GM21737 (cell line): Measurements from ENCODE around the gene AGPAT3.

Experiments used
- ATAC-seq: cut with Tn5 transposase; IDR thresholded peaks from one replicate; pipeline ENCODE4 v1.9.1; 2021; ENCODE audit warnings: mild to moderate bottlenecking, moderate library complexity; ENCODE audit not compliant: unreplicated experiment

The AGPAT3 gene

DNA sequence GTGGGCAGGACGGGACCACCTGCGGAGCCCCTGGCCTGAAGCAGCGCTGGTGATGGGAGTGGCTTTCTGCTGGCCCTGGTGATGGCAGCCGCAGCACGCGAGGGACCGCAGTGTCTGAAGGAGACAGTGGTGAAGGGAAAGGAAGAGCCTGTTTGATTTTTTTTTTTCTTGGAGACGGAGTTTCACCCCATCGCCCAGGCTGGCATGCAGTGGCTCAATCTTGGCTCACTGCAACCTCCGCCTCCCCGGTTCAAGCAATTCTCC is 106.9 kb downstream of the AGPAT3 start:
- ATAC-seq, result no peak

DNA sequence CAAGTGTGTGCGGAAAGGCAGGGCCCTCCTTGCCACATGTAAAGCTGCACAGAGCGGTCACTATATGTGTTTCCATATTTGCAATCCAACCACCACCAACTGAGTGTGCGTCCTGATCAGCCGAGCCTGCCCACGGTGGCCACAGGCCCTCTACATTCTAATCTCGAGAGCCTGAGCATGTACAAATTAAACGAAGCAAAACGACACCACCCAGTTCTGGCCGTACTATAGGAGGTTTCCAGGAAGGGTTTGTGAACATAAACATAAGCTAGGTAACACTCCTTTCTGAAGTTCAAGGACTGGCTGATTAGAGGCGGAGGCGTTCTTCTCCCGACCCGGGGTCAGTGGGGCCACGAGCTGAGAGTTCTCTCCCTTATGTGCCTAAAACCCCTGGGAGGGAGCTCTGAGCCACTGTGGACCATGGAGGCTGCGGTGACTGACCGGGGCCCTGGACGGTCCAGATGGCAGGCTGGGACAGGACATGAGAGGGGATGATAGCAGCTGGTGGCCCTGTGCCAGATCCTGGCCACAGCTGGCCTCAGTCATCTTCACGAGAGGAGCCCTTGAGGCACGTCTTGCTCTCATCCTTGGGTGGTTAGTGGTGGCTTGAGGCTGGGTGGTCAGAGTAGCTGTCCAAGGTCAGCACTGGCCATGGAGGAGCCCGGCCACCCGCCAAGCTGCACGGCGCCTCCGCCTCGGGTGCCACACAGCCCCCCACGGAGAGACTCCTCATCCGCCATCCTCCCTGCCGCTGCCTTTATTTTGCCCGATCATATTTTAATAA is 108.0 kb downstream of the AGPAT3 start:
- no peak for ATAC-seq

DNA sequence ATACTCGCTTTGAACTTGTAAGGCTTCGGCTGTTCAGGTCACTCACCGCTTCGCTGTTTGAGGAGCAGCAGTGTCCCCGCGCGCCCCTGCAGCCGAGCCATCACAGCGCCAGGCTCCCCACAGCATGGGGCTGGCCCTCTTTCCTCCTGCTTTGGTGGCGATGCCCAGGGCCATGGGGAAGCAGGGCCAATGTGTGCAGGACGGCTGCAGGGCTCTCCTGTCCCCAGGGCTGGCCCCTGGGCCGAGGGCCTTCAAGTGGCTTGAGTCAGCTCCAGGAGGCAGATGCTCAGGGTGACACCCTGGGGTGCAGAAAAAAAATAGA is 108.6 kb downstream of the AGPAT3 start:
- no peak for ATAC-seq

DNA sequence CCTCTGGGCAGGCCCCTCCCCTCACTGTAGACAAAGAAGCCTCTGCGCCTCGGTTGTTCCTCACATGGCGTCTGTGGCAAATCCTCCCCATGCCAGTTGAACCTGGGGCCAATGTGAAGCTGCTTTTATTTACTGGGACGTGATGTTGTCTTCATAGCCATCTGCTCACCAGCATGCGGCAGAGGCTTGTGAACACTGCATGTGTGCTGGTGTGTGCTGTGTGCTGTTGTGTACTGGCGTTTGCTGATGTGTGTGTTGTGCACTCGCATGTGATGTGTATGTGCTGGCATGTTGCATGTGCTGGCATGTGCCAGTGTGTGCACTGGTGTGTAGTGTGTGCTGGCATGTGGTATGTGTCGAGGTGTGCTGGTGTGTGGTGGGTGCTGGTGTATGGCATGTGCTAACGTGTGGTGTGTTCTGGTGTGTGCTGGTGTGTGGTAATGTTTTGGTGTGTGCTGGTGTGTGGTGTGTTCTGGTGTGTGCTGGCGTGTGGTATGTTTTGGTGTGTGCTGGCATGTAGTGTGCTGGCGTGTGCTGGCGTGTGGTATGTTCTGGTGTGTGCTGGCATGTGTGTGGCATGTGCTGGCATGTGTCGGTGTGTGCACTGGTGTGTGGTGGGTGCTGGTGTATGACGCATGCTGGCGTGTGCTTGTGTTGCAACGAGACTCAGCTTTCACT is 109.9 kb downstream of the AGPAT3 start:
- ATAC-seq, result no peak

DNA sequence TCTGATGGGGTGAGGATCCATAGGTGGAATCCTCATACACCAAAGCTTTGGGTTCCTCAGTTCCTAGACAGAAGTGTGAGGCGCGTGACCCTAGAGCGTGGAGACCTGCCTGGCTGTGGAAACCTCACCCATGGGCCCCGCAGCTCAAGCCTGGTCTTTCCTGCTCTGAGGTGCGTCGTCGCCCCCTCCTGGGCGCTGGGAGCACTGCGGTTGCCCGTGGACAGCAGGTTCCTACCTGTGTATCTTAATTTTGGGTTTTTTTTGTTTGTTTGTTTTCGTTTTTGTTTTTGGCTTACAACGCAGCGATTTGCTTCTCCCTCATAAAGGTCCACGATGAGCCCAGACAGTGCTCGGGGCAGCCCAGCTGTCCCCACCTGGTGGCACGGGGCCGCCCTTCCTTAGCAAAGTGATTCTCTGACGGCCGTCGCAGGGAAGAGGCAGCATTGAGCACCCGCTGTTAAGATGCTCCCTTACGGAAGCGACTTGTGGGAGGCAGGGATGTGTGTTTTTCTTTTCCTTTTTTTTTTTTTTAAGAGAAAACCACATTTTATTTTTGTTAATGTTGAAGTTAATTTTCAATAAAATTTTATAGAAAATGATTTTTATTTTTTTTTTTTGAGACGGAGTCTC is 110.6 kb downstream of the AGPAT3 start:
- ATAC-seq, result no peak

DNA sequence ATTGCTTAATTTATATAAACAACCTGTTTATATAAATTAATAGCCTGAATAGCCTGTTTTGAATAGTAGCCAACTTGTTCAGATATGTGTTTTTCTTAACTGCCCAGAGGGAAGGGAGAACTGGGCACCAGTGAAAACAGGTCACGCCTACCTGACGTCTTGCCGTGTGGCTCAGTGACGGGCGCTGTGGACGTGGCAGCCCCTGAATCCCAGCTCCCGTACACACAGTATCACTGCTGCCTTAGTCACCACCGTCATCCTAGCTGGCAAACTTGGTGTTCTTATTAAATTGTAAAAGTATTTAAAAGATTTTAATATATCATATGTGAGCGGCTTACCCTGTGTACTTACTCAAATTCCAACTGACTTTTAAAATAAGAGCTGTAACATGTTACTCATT is 111.6 kb downstream of the AGPAT3 start:
- no peak for ATAC-seq

DNA sequence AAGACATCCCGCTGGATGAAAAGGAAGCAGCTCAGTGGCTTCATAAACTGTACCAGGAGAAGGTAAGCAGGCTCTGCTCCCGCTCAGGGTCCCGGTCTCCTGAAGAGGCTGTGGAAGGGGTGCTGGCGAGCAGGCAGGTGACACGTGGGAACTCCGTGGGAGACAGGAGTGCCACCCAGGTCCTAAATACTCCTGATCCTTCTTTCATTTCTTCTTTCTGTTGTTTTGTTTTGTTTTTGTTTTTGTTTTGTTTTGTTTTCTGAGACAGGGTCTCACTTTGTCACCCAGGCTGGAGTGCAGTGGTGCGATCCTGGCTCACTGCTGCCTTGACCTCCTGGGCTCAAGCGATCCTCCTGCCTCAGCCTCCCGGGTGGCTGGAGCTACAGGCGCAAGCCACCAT is 113.0 kb downstream of the AGPAT3 start:
- ATAC-seq, result no peak

DNA sequence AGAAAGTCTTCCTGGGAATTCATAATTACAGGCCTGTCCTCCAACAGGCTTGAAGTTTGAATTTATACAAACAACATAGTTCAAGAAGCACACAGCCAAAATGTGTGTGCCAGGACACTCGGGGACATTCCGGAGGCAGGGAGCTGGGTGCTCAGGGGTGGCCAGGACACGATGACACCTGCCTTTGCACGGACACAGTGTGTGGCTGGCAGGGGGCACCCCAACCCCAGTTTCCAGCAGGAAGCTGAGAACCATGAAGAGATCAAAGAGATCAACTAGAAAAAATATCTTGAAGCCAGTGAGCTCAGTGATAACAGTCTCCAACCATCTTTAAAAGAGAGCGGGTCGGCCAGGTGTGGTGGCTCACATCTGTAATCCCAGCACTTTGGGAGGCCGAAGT is 114.6 kb downstream of the AGPAT3 start:
- no peak for ATAC-seq

DNA sequence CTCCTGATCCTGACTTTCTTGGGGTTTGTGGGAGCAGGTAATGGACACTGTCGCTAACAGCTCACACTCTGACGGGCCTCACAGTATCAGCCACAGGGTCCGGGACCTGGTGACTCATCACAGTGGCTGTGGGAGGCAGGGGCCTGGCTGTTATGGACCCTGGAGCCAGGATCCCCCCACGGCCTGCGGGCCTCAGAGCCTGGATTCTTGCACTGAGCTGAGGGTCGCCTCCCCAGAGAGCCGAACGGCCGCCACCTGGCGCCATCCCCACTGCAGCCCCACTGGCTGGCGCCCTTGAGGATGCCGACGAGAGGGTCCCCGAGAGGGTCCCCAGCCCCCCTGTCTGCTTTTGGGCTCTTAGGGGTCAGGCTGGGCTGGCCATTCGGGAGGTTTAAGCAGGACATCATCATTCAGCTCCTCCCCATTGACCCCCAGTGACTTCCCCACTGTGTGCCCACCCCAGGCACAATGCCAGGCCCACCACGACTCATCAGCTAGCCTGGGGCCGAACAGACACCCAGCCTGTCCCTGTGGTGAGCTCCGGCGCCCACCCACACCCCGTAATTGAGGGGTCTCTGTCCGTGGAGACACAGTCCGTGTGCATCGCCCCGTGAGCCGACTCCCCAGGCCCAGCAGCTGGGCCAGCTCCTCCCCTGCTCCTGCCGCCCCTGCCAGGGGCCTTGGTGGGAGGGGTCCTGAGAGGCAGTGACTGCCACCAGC is 116.3 kb downstream of the AGPAT3 start:
- no peak for ATAC-seq

DNA sequence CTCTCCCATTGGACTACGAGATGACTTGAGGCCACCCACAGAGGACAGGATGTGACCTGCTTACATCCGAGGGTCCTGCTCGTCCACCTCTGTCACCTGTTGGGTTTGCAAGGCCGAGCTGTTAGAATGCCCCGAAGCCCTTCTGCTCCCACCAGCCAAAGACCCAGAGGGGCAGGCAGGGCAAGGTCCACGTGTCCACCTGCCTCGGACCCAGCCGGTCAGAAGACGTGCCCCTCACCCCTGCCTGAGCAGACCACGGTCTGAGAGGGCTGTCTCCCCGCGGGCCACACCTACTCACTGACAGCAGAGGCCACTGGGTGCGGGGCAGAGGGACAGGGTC is 116.8 kb downstream of the AGPAT3 start:
- no peak for ATAC-seq

DNA sequence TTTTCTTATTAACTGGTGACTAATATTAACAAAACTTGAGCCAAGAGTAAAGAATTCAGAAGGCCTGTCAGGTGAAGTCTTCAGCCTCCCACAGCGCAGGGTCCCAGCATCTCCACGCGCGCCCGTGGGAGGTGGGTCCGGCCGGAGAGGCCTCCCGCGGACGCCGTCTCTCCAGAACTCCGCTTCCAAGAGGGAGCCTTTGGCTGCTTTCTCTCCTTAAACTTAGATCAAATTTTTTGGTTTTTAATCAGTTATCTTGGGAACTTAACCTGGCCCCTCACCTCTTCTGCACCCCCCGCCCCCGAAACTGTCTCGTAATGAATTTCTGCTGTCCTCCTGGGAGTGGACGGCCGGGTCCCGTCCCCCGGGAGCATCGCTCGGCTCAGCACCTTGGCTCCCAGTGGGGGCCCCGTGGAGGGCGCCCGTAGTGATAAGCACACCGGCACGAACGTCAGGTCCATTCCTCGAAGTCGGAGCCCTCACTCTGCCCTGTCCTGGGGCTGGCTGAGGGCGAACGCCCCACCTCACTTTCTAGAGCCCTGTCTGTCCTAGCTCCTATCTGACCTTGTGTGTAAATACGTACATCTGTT is 117.6 kb downstream of the AGPAT3 start:
- ATAC-seq, result no peak

DNA sequence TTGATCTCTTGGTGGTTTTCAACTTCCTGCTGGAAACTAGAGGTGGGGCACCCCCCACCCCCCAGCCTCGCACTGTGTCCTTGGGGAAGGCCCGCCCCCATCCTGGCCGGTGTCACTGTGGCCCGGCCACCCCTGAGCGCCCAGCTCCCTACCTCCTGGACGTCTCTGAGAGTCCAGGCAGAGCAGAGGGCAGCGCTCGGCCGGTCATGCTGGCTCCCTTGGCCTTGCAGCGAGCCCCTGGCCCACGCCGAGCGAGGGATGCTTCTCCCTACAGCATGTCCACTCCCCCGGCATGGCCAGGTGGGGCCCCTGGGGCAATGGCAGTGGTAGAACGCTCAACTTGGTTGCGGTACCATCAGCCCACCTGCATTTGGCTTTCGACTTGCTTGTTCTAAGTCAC is 118.4 kb downstream of the AGPAT3 start:
- no peak for ATAC-seq

DNA sequence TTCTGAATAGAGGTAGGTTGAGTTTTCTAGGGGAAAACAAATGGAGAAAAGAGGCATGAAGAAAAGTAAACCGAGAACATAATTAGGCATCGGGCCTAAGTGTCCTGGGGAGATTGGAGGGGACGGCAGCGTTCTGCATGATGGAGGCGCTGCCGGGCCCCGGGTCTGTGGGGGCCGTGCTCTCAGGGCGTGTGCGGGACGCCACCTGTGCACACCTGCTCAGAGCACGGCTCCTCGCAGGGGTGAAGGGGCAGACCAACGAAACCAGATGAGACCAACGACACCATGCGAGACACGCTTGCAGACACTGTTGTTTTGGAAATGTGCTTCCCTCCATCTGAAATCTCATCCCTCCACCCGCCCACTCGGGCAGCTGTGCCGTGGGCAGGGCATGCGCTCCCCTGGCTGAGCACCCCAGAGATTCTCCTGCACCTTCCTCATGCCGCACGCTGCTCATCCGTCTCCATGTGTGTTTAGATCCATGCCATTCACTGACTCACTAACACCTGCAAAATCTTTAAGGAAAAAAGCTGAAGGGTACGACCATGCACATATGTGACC is 118.9 kb downstream of the AGPAT3 start:
- no peak for ATAC-seq

DNA sequence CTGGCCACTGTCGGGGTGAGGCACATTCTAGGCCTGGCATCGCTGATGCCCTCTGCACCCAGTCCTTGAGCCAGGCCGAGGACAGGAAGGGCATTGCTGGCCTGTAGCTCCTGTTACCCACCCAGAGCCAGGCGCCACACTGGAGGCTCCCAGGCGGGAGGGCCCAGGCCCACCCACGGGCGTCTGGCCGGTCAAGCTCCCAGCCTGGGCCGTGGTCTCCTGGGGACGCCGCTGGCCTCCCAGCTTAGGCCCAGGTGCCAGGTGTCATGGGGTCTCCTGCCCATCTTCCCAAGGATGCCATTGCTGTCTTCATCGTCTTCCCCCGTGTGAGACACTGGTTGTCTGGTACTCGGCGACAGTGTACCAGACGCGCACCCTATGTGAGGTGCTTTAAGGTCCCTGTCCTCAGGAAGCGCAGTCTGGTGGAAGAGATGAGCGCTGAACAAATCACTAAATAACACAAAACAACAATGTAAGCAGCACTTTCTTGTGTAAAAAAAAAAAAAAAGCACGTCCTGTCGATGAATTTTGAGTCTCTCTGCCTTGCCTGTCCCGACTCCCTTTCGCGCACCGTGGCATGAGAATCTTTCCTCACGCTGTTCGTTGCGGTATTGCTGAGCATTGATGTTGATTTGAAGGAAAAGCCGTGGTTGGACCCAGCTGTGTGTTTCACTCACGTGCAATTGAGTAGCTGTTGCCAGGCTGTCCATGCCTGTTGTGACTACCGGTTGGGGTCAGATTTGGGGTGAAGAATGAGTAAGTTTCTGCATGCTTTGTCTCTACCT is 120.1 kb downstream of the AGPAT3 start:
- ATAC-seq, result no peak

DNA sequence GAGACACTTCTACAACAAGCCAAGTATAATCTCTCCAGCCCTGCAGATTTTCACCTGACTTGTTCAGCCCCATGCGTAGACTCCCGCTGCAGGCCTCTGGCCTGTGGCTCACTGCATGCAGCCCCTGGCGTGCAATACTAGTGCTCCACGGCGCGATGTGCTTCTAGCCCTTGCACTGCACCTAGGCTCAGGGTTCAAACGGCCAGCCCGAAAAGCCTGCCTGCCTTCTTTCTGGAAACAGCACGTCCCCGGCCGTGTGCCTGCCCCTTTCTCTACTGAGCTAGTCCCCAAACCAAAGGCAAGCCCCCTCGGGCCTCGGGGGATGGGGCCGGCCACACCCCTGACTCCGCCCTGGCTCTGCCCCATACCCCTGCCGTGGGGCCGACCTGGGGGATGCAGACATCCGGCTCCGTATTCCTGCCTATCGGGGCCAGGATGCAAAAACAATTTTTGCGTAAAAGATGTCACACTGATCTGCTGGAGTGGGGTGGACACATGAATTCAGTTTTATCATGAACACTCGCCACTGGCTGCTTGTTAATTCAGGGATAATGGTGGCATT is 120.7 kb downstream of the AGPAT3 start:
- no peak for ATAC-seq

DNA sequence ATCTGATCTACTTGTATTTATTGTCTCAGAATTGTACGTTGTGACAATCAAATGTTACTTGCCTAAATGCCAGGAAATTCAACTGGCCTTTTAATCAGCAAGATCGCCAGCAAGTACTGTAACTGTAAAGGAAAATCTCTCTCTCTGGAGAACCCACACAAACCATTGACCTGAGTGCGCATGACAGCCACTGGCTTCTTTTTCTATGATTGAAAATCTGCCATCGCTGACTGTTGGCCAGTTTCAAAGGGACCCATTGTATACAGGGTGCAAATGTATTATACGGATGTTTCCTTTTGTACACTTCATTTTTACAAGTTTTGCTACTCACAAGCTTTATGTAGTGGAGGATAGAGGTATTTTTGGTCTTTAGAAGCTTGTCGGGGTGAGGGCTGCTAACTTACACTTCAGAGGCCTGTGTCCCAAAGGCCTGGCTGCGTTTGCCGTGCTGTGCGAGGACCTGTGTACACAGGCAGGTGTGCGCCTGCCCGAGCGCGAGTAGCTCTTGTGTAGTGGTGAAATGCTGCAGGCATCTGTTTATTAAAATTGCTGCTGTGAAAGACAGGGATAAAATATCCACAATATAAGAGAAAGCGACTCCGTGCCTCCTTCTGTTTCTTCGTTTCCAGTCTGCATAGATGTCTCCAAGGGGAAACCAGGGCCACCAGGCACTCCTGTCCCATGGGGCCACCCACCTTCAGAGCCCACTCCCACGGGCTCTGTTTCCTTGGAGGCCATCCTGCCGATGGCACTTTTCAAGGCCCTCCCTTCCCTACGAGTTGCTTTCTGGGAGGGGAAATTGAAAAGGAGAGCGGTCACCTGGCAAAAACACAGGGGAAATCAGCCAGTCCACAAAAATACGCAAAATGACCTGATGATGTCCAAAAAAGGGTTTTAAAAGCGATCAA is 121.8 kb downstream of the AGPAT3 start:
- ATAC-seq, result no peak

DNA sequence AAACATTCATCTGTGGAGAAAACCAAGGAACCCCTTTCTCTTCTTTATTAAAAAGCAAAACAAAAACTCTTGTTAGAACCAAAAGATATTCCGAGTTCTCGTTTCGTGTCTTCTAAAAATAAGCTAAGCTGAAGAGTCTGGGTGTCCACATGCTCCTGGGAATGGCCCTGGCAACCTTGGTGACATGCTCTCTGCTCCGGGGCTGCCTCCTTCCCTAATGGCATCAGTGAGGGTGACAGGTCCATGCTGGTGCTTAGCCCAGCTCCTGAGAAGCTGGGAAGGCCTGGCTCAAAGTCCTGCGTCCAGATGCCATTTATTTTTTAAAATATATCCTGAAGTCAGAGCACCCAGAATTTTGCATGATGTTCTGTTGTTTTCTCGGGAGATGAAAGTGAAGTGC is 122.5 kb downstream of the AGPAT3 start:
- no peak for ATAC-seq

DNA sequence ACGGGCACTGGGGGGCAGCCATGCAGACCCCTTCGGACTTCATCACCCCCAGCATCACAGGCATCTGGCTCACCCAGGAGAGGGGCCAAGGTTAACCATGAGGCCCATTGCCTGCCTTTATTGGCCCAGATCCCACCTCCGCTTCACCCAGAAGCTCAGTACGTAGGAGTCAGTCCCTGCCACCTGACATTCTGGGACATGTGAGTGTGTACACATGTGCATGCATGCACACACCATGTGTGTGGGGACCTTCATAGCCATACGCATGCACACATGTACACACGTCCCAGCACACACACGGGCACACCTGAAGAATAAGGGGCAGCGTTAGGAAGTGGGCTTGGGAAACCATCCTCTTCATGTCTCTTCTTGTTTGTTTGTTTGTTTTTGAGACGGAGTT is 123.0 kb downstream of the AGPAT3 start:
- ATAC-seq, result no peak

DNA sequence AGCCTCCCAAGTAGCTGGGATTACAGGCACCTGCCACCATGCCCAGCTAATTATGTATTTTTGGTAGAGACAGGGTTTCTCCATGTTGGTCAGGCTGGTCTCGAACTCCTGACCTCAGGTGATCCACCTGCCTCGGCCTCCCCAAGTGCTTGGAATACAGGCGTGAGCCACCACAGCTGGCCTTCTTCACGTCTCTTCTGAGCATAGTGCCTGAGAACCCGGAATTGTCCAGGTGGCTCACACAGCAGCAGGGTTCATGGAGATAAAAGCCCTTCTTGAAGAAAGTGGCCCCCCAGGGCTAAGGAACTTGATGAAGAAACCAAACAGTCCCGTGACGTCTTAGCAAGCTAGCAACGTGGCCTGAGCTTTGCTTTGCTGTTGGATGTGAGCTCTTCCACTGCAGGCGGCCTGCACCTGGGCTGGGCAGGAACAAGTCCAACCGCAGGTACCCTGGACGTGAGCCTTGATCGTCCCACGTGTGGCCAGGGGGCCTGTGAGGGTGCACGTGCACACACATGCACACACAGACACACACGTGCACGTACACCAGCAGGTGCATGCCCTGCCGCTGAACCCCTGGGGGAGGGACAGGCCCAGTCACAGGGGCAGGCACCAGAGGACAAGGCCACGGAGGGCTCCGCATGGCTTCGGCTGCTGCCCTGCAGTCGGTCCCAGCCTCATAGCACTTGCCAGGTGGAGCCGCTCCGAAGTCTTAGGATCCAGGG is 123.6 kb downstream of the AGPAT3 start:
- ATAC-seq, result no peak
